Dermis microvascular lymphatic vessel endothelial cell (primary cell): ENCODE results near the gene AP3M1. TPM values are rescaled to one million over a fixed set of nuclear protein-coding genes. Genes with fewer than 3 reads are reported as not detected.
"Not testable (repeated sequence)": the region's sequence is repeated elsewhere in the genome, so short reads cannot be mapped to it uniquely, and the experiment has no call there.

Source experiments
- DNase-seq, 2 donors: peaks; one replicate each; pipeline versions ENCODE4 v3.0.0 to v3.0.0-alpha.2; 2010; ENCODE audit warnings: low read depth in 2 of 2
- total RNA-seq: library from RNA; depleted of rRNA; stranded (reverse); fragments of >200 nt; gene quantifications from 2 replicates; pipeline ENCODE4 v1.2.1, GENCODE V29; 2014

The AP3M1 gene
- total RNA-seq, 1 donor from 2014 or later: 29.3 TPM

GRCh38 chr10:74163319-74164068 lies 12.9 kb upstream of the AP3M1 start:
- no peak for DNase-seq

DNA sequence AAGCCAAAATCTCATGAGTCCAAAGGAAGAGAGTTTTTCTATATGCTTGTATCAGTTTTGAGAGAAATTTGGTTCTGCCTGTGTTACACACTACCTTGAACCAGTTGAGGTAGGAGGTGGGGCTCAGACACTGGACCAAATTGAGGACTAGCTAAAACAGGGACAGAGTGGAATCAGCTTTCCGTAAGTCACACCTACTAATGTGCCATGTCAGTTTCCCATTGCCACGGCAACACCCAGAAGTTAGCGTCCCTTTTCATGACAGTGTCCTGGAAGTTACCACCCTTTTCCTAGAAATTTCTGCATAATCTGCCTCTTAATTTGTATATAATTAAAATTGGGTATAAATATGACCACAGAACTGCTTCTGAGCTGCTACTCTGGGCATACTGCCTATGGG lies 9.4 kb upstream of the AP3M1 start:
- no peak for DNase-seq

GRCh38 chr10:74156919-74157289 lies 6.3 kb upstream of the AP3M1 start:
- no peak for DNase-seq

GRCh38 chr10:74153676-74154075 lies 3.0 kb upstream of the AP3M1 start:
- no peak for DNase-seq

DNA sequence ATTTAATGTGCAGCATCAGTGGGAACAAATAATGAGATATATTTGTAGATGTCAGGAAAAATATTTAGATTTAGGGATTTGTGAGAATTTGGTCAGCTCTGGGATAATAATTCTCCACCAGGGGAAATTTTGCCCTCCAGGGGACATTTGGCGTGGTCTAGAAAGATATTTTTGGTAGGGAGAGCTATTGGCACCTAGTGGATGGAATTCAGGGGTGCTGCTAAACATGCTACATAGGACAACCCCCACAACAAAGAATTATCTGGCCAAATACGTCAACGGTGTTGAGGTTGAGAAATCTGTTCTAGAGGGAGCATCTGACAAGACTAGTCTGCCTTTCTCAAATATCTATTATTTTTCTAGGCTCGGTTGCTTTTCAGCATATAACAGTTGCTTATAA lies 2.5 kb upstream of the AP3M1 start:
- DNase-seq: no peak

DNA sequence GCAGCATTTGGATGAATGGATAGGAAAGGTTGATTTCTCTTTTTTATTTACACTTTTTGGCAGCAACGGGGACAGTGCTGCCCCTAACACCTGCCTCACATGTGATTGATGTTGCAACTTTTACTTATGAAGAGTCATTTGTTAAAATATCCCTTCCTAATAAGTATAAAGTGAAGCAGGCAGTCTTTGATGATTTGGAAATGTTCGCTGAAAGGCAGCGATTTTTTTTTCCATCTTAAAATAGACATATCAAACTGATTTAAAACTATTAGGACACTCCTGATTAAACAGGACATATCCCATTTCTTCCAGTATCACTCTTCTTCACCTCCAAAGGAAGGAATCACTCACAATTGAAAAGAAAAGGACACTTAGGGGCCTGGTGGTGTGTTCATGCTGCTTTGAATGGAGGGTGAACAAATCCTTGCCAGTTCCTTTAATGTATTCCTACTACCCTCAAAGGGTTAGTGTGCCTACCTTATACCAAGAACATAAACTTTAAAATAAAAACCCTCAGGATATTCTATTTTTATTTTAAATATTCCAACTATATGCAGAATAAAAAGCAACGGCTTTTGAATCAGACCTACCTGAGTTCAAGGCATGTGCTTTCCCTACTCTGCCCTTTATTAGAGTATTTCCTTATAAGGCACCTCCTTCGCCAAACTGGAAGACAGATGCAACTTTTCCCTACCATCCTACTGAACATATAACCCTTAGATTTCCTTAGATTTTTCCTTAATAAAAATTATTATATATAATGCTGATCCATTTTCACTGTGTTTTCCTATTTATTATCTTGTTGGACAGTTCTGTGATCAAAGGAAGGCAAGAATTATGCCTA lies 1.5 kb upstream of the AP3M1 start:
- DNase-seq: no peak

DNA sequence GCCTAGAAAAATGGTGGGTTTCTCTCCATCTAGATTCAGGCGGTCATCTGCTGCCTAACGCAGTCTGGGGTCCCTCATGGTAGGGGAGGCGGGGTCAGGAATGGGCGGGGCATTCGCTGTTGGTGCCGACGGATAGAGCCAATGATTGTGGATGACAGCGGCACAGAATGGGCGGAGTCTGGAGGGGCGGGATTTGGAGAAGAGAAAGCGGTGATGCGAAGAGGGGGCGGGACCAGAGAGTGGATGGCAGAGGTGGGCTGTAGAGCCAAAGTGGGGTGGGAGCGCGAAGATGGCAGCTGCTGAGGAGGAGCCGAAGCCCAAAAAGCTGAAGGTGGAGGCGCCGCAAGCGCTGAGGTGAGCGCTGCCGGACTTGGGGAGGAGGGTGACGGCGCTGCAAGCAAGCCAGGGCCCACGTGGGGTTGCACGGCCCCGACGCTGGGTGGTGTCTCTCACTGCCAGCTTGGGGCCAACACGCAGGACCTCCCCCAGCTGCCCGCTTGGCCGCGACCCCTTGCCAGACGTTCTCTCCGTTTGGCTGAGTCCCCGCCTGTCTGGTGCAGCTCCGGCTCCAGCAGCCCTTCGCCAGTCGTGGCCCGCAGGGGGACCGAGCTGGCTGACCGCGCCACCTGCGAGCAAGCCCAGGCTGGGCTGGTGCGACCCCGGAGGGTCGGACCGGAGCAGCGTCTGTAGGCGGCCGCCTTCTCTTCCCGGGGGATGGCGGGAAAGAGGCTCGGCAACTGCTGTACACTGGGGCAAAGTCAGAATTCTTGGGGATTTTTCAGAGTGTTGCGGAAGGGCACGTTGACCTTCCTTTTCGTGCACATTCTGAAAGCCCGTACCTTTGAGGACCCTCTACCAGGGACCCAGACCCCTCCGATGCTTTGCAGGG lies 606 bp upstream of the AP3M1 start, which contains the start of gene ADK:
TSS of gene ADK (plus strand) at position 232 of the 889 bp plus-strand sequence. CDS start at position 290, 58 bp downstream.
- DNase-seq: peak; percentile 97 to 99

DNA sequence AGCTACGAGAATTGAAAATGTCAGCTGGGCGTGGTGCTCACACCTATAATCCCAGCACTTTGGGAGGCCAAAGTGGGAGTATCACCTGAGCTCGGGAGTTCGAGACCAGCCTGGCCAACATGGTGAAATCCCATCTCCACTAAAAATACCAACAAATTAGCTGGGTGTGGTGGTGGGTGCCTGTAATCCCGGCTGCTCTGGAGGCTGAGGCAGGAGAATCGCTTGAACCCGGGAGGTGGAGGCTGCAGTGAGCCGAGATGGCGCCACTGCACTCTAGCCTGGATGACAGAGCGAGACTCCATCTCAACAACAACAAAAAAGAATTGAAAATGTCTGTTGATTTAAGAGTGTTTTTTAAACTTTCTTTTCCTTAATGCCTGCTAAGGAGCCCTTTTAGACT lies 3.6 kb downstream of the AP3M1 start:
- not testable (repeated sequence) for DNase-seq

- peak in 1 of 2 donors; percentile 80 for DNase-seq
Measured at GRCh38 chr10:74145133-74145532, 5.5 kb downstream of the AP3M1 start.

GRCh38 chr10:74140553-74140952 lies 10.1 kb downstream of the AP3M1 start:
- DNase-seq: no peak

- no peak for DNase-seq
Measured at GRCh38 chr10:74139981-74140380, 10.6 kb downstream of the AP3M1 start.

DNA sequence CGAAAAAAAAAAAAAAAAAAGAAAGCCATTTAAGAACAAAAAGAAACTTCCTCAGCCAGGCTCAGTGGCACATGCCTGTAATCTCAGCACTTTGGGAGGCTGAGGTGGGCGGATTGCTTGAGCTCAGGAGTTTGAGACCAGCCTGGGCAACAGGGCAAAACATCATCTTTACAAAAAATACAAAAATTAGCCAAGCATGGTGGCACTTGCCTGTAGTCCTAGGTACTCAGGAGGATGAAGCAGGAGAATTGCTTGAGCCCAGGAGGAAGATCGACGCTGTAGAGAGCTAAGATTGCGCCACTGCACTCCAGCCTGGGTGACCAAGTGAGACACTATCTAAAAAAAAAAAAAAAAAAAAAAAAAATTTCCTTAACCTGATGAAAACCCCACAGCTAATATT lies 12.0 kb downstream of the AP3M1 start:
- not testable (repeated sequence) for DNase-seq

DNA sequence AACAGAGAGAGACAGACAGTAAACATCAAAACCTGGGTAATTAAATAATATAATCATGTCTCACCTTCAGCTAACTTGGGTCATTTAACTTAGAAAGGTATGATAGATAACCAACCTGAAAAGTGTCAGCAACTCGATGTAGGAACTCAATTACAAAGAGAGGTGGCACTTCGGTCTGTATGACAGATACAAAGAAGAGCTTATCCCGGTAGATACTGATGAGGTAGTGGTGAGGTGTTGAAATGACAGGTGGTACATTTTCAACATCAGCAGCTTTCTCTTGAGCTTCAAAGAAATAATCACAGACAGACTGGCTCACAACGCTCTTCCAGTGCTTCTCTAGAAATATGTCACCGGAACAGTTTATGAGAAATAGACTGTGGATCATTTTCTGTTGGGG lies 12.6 kb downstream of the AP3M1 start:
- no peak for DNase-seq

GRCh38 chr10:74135452-74135851 lies 15.2 kb downstream of the AP3M1 start:
- no peak for DNase-seq

DNA sequence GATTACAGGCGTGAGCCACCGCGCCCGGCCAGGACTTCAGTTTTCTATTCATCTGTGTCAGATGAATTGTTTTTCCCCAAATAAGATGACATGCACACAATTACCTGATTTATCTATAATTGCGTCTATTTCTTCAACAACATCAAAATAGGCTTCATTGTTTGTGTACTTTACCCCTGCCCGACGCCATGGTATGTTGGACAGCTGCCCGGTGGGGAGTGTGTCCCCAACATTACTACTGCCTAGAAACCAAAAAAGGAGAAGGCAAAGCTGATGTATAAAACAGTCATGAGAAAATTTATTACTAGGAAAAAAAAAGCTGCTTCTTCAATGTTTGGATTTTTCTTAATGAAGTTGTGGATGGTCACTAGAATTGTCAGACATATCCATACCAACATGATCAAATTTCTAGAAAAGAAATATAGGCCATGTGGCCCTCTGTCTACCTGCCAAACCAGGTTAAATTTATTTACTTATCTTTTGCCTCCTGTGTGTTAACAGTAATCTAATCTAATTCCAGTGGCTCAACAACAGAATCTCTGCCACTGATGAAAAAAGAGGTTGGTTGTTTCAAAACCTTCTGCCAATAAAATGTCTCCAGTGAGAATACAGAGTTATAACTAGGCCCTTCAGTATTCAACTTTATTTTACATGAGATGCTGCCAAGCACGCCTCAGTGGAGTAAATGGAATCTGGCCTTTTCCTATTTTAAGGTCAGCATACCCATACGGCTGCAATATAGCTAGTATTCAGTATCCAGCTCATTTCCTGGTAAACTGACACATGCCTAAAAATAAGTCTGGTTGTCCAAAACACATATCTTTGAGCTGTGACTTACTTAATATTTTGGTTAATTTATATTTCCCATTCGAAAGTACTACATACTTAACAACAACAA lies 16.5 kb downstream of the AP3M1 start:
- DNase-seq: peak; percentile 12 to 63

DNA sequence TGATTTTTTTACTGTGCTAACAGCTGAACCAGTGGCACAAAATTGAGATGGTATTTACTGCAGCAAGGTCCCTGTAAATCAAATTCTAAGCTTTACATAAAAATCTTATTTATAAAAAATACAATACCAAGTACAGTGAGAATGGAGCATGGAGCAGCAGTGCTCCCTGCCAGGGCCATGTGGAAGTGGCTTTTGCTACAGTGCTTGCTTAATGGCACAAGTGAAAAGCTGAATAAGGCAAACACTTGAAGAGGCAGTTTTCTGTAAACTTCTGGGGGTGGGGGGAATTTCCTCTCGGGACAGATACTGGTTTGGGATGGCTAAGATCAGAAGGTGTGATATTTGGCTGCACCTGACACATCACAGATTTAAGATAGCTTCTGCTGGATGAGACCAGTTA lies 27.5 kb downstream of the AP3M1 start:
- DNase-seq: no peak

- no peak for DNase-seq
Measured at GRCh38 chr10:74122060-74122459, 28.6 kb downstream of the AP3M1 start.

- DNase-seq: no peak
Measured at GRCh38 chr10:74121368-74121767, 29.3 kb downstream of the AP3M1 start.

DNA sequence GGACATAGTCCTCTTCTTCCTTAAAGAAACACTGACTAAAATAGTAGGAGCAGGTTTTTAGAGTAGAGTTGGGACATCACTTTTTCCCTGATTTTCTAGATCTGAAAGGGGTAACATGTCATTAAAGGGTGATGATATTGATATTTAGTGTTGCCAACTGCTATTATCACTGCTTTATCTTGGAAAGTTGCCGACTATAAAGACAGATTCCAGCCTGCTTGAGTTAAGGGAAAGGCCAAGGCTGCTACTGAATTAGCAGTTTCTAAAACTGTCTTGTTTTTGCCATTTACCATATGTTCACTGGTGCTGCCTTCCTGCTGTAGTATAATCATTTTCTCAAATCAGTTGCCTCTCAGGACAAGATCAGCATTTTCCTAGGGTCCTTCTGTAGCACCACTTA lies 29.7 kb downstream of the AP3M1 start:
- DNase-seq: no peak

DNA sequence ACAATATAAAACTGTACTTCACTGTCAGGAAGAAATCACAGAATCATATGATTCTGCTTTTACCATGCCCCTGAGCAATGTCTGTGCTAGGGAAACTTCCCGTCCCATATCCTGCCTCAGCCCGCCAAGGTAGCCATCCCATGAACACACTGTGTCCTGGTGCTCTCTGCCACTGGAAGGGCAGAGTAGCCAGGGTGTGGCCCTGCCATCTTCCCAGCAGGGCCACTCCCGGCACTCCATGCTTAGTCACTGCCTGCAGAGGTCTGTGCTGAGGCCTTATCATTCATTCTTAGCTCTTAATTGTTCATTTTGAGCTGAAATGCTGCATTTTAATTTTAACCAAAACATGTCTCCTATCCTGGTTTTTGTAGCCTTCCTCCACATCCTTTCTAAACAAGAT lies 31.8 kb downstream of the AP3M1 start:
- peak in 1 of 2 donors; percentile 19 for DNase-seq

GRCh38 chr10:74117738-74118137 lies 32.9 kb downstream of the AP3M1 start:
- no peak for DNase-seq
